GM12878 (cell line): Measurements from ENCODE around the gene SNX30. TPM values are rescaled to one million over a fixed set of nuclear protein-coding genes. Genes with fewer than 3 reads are reported as not detected.

Experiments used
- ASH2L ChIP-seq: fragments of 300-600, 200-600 bp; sonication (generic); IDR thresholded peaks from 2 replicates; pipeline ENCODE4 v1.6.1; 2017; ENCODE audit warnings: low read depth, mild to moderate bottlenecking, borderline replicate concordance
- BACH1 ChIP-seq: fragments of 450-650 bp; IDR thresholded peaks from 2 replicates; pipeline ENCODE4 v1.6.1; 2017; ENCODE audit warnings: mild to moderate bottlenecking, borderline replicate concordance
- BCL3 ChIP-seq: IDR thresholded peaks from 2 replicates; pipeline ENCODE4 v1.6.1; 2011; ENCODE audit warnings: borderline replicate concordance, low read depth, mild to moderate bottlenecking, moderate library complexity, low read length; ENCODE audit not compliant: insufficient read depth, poor library complexity, severe bottlenecking
- CREB1 ChIP-seq: IDR thresholded peaks from 2 replicates; pipeline ENCODE4 v1.6.1; 2012; ENCODE audit warnings: low read depth, mild to moderate bottlenecking, inconsistent platforms
- FOS ChIP-seq: IDR thresholded peaks from 3 replicates; pipeline ENCODE4 v1.6.1; 2011; ENCODE audit warnings: borderline replicate concordance; ENCODE audit not compliant: insufficient read length; ENCODE audit errors: extremely low read depth
- HDGF ChIP-seq: fragments of 450-650 bp; IDR thresholded peaks from 2 replicates; pipeline ENCODE4 v1.6.1; 2016; ENCODE audit warnings: antibody characterized with exemption
- LARP7 ChIP-seq: fragments of 450-650 bp; IDR thresholded peaks from 2 replicates; pipeline ENCODE4 v1.6.1; 2017; ENCODE audit warnings: mild to moderate bottlenecking
- MTA2 ChIP-seq: fragments of 450-650 bp; IDR thresholded peaks from 2 replicates; pipeline ENCODE4 v1.6.1; 2016; ENCODE audit warnings: low read depth, mild to moderate bottlenecking, moderate library complexity
- NFXL1 ChIP-seq: fragments of 450-650 bp; IDR thresholded peaks from 2 replicates; pipeline ENCODE4 v1.6.1; 2017; ENCODE audit warnings: antibody characterized with exemption, mild to moderate bottlenecking, borderline replicate concordance
- NFYA ChIP-seq: IDR thresholded peaks from 2 replicates; pipeline ENCODE4 v1.6.1; 2011; ENCODE audit warnings: low read depth, mild to moderate bottlenecking, low read length, improper control_type of control experiment, borderline replicate concordance
- PAX5 ChIP-seq: IDR thresholded peaks from 2 replicates; pipeline ENCODE4 v1.6.1; 2011; ENCODE audit warnings: low read depth, low read length, borderline replicate concordance
- POU2F2 ChIP-seq: IDR thresholded peaks from 3 replicates; pipeline ENCODE4 v1.6.1; 2011; ENCODE audit warnings: low read depth, mild to moderate bottlenecking, low read length, borderline replicate concordance
- SMAD1 ChIP-seq: fragments of 450-650 bp; IDR thresholded peaks from 2 replicates; pipeline ENCODE4 v1.6.1; 2018; ENCODE audit warnings: mild to moderate bottlenecking, low read depth; ENCODE audit not compliant: partially characterized antibody
- SREBF1 ChIP-seq: IDR thresholded peaks from 2 replicates; pipeline ENCODE4 v1.6.1; 2012; ENCODE audit warnings: mild to moderate bottlenecking, low read length
- STAT3 ChIP-seq: IDR thresholded peaks from 2 replicates; pipeline ENCODE4 v1.6.1; 2011; ENCODE audit warnings: low read depth, low read length, improper control_type of control experiment
- TAF1 ChIP-seq: IDR thresholded peaks from 2 replicates; pipeline ENCODE4 v1.6.1; 2011; ENCODE audit warnings: mild to moderate bottlenecking, low read depth, low read length, borderline replicate concordance
- TCF7 ChIP-seq: IDR thresholded peaks from 2 replicates; pipeline ENCODE4 v1.6.1; 2014; ENCODE audit warnings: antibody characterized with exemption, borderline replicate concordance
- ZNF207 ChIP-seq: fragments of 450-650 bp; IDR thresholded peaks from 2 replicates; pipeline ENCODE4 v1.6.1; 2014; ENCODE audit warnings: antibody characterized with exemption, mild to moderate bottlenecking, borderline replicate concordance
- ZNF384 ChIP-seq: IDR thresholded peaks from 2 replicates; pipeline ENCODE4 v1.6.1; 2012; ENCODE audit warnings: low read depth, mild to moderate bottlenecking, low read length, improper control_type of control experiment, borderline replicate concordance
- polyA plus RNA-seq, 11 experiments: library from polyadenylated mRNA; depleted of rRNA in 4 of 11; unstranded in 6 of 11; stranded (reverse) in 5 of 11; fragments of >200 nt; fragmentation: Nextera tagmentation in 4 of 11; fragmentation: Illumina TruSeq in 1 of 11; extraction: Ambion mirVana in 4 of 11; extraction: Trizol in 1 of 11; gene quantifications; 1 replicate in 1 of 11; 2 replicates in 10 of 11; pipeline versions ENCODE4 v1.2.1 to v1.2.3, GENCODE V29; 2011 to 2016; ENCODE audit warnings: inconsistent platforms in 2 of 11, missing spikeins in 2 of 11, low read depth in 1 of 11
- total RNA-seq, 4 experiments: library from RNA; depleted of rRNA in 3 of 4; stranded (reverse); fragments of >200 nt in 3 of 4; fragmentation: Illumina TruSeq in 1 of 4; extraction: Trizol in 1 of 4; gene quantifications; 2 replicates each; pipeline versions ENCODE4 v1.2.1 to v1.2.3, GENCODE V29; 2013 to 2021
- TF ChIP-seq, protein P1 (sequence below): fragments of 450-650 bp; IDR thresholded peaks from 2 replicates; pipeline ENCODE4 v1.6.1; 2017; ENCODE audit warnings: mild to moderate bottlenecking, low read depth, inconsistent platforms; ENCODE audit not compliant: poor library complexity, severe bottlenecking
- TF ChIP-seq, protein P2 (sequence below): fragments of 450-650 bp; IDR thresholded peaks from 2 replicates; pipeline ENCODE4 v1.6.1; 2016; ENCODE audit warnings: mild to moderate bottlenecking

SNX30 gene
- total and polyA plus RNA-seq, 10 of the 15 experiments (the other 5 are each of a cell fraction or from before 2014, with no cell fraction given): 0.53 to 4.0 (median 1.5) TPM

- TF ChIP-seq NFYA (no peak), FOS (no peak), NFXL1 (no peak), BACH1 (no peak; the same call in 1 of the 2 replicates), ZNF207 (no peak; the same call in 1 of the 2 replicates), PAX5 (peak; percentile 99), MTA2 (peak; percentile 100), CREB1 (peak; percentile 55; the same call in 1 of the 2 replicates), TCF7 (peak; percentile 13; the same call in 1 of the 2 replicates), ASH2L (no peak), SREBF1 (peak; percentile 69), POU2F2 (peak; percentile 96), HDGF (no peak), SMAD1 (peak; percentile 53), BCL3 (peak; percentile 76), LARP7 (no peak), ZNF384 (peak; percentile 97), TAF1 (no peak), STAT3 (peak; percentile 71; the same call in 1 of the 2 replicates)
- TF ChIP-seq, protein P1, sequence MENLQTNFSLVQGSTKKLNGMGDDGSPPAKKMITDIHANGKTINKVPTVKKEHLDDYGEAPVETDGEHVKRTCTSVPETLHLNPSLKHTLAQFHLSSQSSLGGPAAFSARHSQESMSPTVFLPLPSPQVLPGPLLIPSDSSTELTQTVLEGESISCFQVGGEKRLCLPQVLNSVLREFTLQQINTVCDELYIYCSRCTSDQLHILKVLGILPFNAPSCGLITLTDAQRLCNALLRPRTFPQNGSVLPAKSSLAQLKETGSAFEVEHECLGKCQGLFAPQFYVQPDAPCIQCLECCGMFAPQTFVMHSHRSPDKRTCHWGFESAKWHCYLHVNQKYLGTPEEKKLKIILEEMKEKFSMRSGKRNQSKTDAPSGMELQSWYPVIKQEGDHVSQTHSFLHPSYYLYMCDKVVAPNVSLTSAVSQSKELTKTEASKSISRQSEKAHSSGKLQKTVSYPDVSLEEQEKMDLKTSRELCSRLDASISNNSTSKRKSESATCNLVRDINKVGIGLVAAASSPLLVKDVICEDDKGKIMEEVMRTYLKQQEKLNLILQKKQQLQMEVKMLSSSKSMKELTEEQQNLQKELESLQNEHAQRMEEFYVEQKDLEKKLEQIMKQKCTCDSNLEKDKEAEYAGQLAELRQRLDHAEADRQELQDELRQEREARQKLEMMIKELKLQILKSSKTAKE: peak; percentile 92
- TF ChIP-seq, protein P2, sequence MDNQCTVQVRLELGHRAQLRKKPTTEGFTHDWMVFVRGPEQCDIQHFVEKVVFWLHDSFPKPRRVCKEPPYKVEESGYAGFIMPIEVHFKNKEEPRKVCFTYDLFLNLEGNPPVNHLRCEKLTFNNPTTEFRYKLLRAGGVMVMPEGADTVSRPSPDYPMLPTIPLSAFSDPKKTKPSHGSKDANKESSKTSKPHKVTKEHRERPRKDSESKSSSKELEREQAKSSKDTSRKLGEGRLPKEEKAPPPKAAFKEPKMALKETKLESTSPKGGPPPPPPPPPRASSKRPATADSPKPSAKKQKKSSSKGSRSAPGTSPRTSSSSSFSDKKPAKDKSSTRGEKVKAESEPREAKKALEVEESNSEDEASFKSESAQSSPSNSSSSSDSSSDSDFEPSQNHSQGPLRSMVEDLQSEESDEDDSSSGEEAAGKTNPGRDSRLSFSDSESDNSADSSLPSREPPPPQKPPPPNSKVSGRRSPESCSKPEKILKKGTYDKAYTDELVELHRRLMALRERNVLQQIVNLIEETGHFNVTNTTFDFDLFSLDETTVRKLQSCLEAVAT: peak; percentile 95
Observed at GRCh38 chr9:112809351-112809848, 58.8 kb downstream of the SNX30 start (continued).
